K562 (cell line): ENCODE results near the gene INPP5D. TPM values are rescaled to one million over a fixed set of nuclear protein-coding genes. Genes with fewer than 3 reads are reported as not detected.

Experiments
- ATAC-seq: fragments of 200-7000 bp; cut with Tn5 transposase; 3 replicates; pipeline ENCODE4 v1.9.1; 2020; ENCODE audit warnings: moderate library complexity
- BruUV-seq: library from RNA; stranded (reverse); fragments of 400-500 nt; replicated peaks from 2 replicates; lab custom pipeline; 2021; lab: Mats Ljungman, UMichigan
- CTCF ChIA-PET: fragments of 300-600 bp; formaldehyde crosslinking; extraction: SDS; loops from one replicate; lab custom pipeline; 2021; ENCODE audit warnings: low intra/inter-chr PET ratio; lab: Yijun Ruan, JAX
- POLR2A ChIA-PET: fragments of 300-600, 350-650 bp; sonication (Branson Sonifier 250); formaldehyde crosslinking; extraction: SDS; loops from one replicate; lab custom pipeline; 2021; ENCODE audit warnings: antibody characterized with exemption, inconsistent platforms; lab: Yijun Ruan, JAX
- DNase-seq, 4 experiments: peaks; one replicate each; pipeline versions ENCODE4 v3.0.0 to v3.0.0-alpha.2; 2011 to 2018; ENCODE audit warnings: low spot score in 3 of 4, mixed read lengths in 3 of 4; ENCODE audit errors: extremely low read depth in 1 of 4
- FAIRE-seq: peaks from 2 replicates; lab custom pipeline; 2011; peaks lifted over from hg19 to GRCh38; lab: Jason Lieb, UNC
- H2AFZ ChIP-seq: 2 replicates; pipeline ENCODE4 v1.6.0; 2011; ENCODE audit warnings: low read depth, low read length, control low read depth, inconsistent platforms
- H3K27ac ChIP-seq: fragments of 200-600 bp; 3 replicates; pipeline ENCODE4 v1.8.0; 2011; ENCODE audit warnings: low read depth, mild to moderate bottlenecking, control low read depth, inconsistent platforms, low read length, moderate library complexity, mixed read lengths; ENCODE audit errors: extremely low read depth
- H3K27me3 ChIP-seq, 2 experiments: fragments of 300-600 bp in 1 of 2; 2 replicates in 1 of 2; 3 replicates in 1 of 2; pipeline versions ENCODE4 v1.6.0 to v1.8.0; 2011; ENCODE audit warnings: inconsistent platforms in 2 of 2, low read length in 2 of 2, mild to moderate bottlenecking in 1 of 2, mixed read lengths in 1 of 2, moderate library complexity in 1 of 2; ENCODE audit not compliant: control insufficient read depth in 2 of 2, insufficient read depth in 2 of 2
- H3K36me3 ChIP-seq: fragments of 300-600 bp; 3 replicates; pipeline ENCODE4 v1.8.0; 2011; ENCODE audit warnings: mild to moderate bottlenecking, low read length, inconsistent platforms; ENCODE audit not compliant: control insufficient read depth, insufficient read depth
- H3K4me1 ChIP-seq, 2 experiments: fragments of 200-600 bp in 1 of 2; replicated peaks in 1 of 2; 2 replicates in 1 of 2; 3 replicates in 1 of 2; pipeline versions ENCODE4 v1.5.1 to v1.8.0; 2011; ENCODE audit warnings: inconsistent platforms in 2 of 2, low read length in 2 of 2, mild to moderate bottlenecking in 1 of 2, mixed read lengths in 1 of 2, moderate library complexity in 1 of 2; ENCODE audit not compliant: control insufficient read depth in 2 of 2, insufficient read depth in 2 of 2
- H3K4me2 ChIP-seq: 2 replicates; pipeline ENCODE4 v1.6.1; 2011; ENCODE audit warnings: low read length, control low read depth, inconsistent platforms, mixed read lengths; ENCODE audit not compliant: insufficient read depth
- H3K4me3 ChIP-seq: fragments of 200-600 bp; sonication (generic), shearing (Covaris generic); 2 replicates; pipeline ENCODE4 v1.5.1; 2016; ENCODE audit warnings: control low read depth, inconsistent platforms
- H3K79me2 ChIP-seq: fragments of 200-600 bp; 3 replicates; pipeline ENCODE4 v1.8.0; 2011; ENCODE audit warnings: low read length, inconsistent platforms; ENCODE audit not compliant: control insufficient read depth, insufficient read depth
- H3K9ac ChIP-seq, 2 experiments: 2 replicates each; pipeline versions ENCODE4 v1.6.0 to v1.6.1; 2011; ENCODE audit warnings: low read depth in 2 of 2, low read length in 2 of 2, control low read depth in 1 of 2, inconsistent platforms in 1 of 2, mild to moderate bottlenecking in 1 of 2, mixed read lengths in 1 of 2; ENCODE audit not compliant: insufficient read depth in 1 of 2
- H3K9me1 ChIP-seq: one replicate; pipeline ENCODE4 v1.6.0; 2011; ENCODE audit warnings: inconsistent platforms, mild to moderate bottlenecking, low read length, moderate library complexity; ENCODE audit not compliant: control insufficient read depth, insufficient read depth
- H3K9me3 ChIP-seq: replicated peaks from 2 replicates; pipeline ENCODE4 v1.5.1; 2011; ENCODE audit warnings: low read depth, low read length, inconsistent platforms; ENCODE audit not compliant: control insufficient read depth, insufficient read depth
- H4K20me1 ChIP-seq: replicated peaks from 2 replicates; pipeline ENCODE4 v1.6.1; 2011; ENCODE audit warnings: low read length, inconsistent platforms, mixed read lengths; ENCODE audit not compliant: control insufficient read depth, insufficient read depth
- ARID3B ChIP-seq: fragments of 250-450 bp; sonication (Bioruptor Pico); IDR thresholded peaks from 2 replicates; pipeline ENCODE4 v1.4.0; 2020; ENCODE audit warnings: borderline replicate concordance
- EGR1 ChIP-seq: fragments of 450-650 bp; conservative IDR thresholded peaks from 2 replicates; pipeline ENCODE4 v1.6.1; 2017; ENCODE audit warnings: mild to moderate bottlenecking
- HOMEZ ChIP-seq: fragments of 250-450 bp; sonication (Bioruptor Pico); IDR thresholded peaks from 2 replicates; pipeline ENCODE4 v1.4.0; 2020; ENCODE audit warnings: mild to moderate bottlenecking, moderate library complexity
- PHF20 ChIP-seq: fragments of 450-650 bp; IDR thresholded peaks from 2 replicates; pipeline ENCODE4 v1.6.1; 2018; ENCODE audit not compliant: partially characterized antibody
- POU5F1 ChIP-seq: fragments of 150-350 bp; IDR thresholded peaks from 2 replicates; pipeline ENCODE4 v1.6.1; 2014; ENCODE audit warnings: borderline replicate concordance, low read length, low read depth, mild to moderate bottlenecking; ENCODE audit not compliant: partially characterized antibody
- SMAD4 ChIP-seq: fragments of 250-450 bp; sonication (Bioruptor Pico); conservative IDR thresholded peaks from 2 replicates; pipeline ENCODE4 v1.8.0; 2021; ENCODE audit warnings: inconsistent platforms, mild to moderate bottlenecking, moderate library complexity
- SNAPC5 ChIP-seq: fragments of 250-450 bp; sonication (Bioruptor Pico); IDR thresholded peaks from 2 replicates; pipeline ENCODE4 v1.8.0; 2021; ENCODE audit warnings: moderate library complexity, mild to moderate bottlenecking, inconsistent platforms
- TAL1 ChIP-seq: fragments of 450-650 bp; IDR thresholded peaks from 2 replicates; pipeline ENCODE4 v1.6.1; 2016; ENCODE audit warnings: mild to moderate bottlenecking
- TOE1 ChIP-seq, 2 experiments: fragments of 450-650 bp in 1 of 2; sonication (generic) in 1 of 2; formaldehyde crosslinking in 1 of 2; IDR thresholded peaks; 2 replicates each; pipeline versions ENCODE4 v1.7.1 to v1.8.0; 2016 to 2022; ENCODE audit warnings: borderline replicate concordance in 2 of 2, mild to moderate bottlenecking in 2 of 2, antibody characterized with exemption in 1 of 2, inconsistent platforms in 1 of 2, low read depth in 1 of 2, missing genetic modification reagents in 1 of 2, moderate library complexity in 1 of 2
- WHSC1 ChIP-seq: IDR thresholded peaks from one replicate; pipeline ENCODE4 v1.6.1; 2012; ENCODE audit warnings: low read length, control low read depth, inconsistent platforms
- ZNF212 ChIP-seq: fragments of 450-650 bp; formaldehyde crosslinking; IDR thresholded peaks from 2 replicates; pipeline ENCODE4 v1.4.0; 2020; ENCODE audit warnings: mild to moderate bottlenecking
- ZNF282 ChIP-seq: sonication (generic); formaldehyde crosslinking; IDR thresholded peaks from 2 replicates; pipeline ENCODE4 v1.8.1; 2023; ENCODE audit warnings: missing genetic modification reagents
- WGBS: fragments of 100-300 bp; shearing (Covaris generic); methylation state at CpG from one replicate; pipeline ENCODE4 v1.1.6; 2016; ENCODE audit warnings: low coverage, mixed read lengths; ENCODE audit not compliant: insufficient coverage; ENCODE audit errors: missing lambda C conversion rate; 5-methylcytosine and 5-hydroxymethylcytosine counted together
- in situ Hi-C: fragments of 300-500 bp; cut with MboI; formaldehyde crosslinking; loops from 4 replicates; pipeline ENCODE4 v1.15.0; 2018; ENCODE audit warnings: inconsistent platforms, mixed read lengths
- intact Hi-C: fragments of 100-400 bp; cut with micrococcal nuclease; formaldehyde crosslinking; loops from 2 replicates; pipeline ENCODE4 v1.14.2; 2022
- polyA plus RNA-seq, 8 experiments: library from polyadenylated mRNA; depleted of rRNA in 4 of 8; stranded (reverse) in 5 of 8; unstranded in 3 of 8; fragments of >200 nt; fragmentation: Nextera tagmentation in 2 of 8; fragmentation: Illumina TruSeq in 1 of 8; extraction: Ambion mirVana in 2 of 8; extraction: Trizol in 1 of 8; gene quantifications; 2 replicates each; pipeline versions ENCODE4 v1.2.1 to v1.2.3, GENCODE V29; 2011 to 2014; ENCODE audit warnings: inconsistent platforms in 1 of 8, missing spikeins in 1 of 8
- total RNA-seq, 7 experiments: library from RNA; depleted of rRNA in 6 of 7; stranded (reverse); fragments of >200 nt in 6 of 7; fragmentation: Illumina TruSeq in 2 of 7; extraction: Trizol in 2 of 7; gene quantifications; 2 replicates each; pipeline versions ENCODE4 v1.2.1 to v1.2.3, GENCODE V29; 2011 to 2021; ENCODE audit warnings: low replicate concordance in 1 of 7

INPP5D gene
- total and polyA plus RNA-seq, 9 of the 15 experiments (the other 6 are each of a cell fraction or from before 2014, with no cell fraction given): 0.55 to 6.2 (median 2.2) TPM

- in situ Hi-C loops (no loop called here), intact Hi-C loops (no loop called here)
- H3K4me1 ChIP-seq: no peaks in the 10 kb centered on the region
- H3K9me1 ChIP-seq: no peaks in the 10 kb centered on the region
- H3K36me3 ChIP-seq: no peaks in the 10 kb centered on the region
- no peak overlapping the region for H3K4me2 ChIP-seq
- H3K9ac ChIP-seq: no peak overlapping the region
- POLR2A ChIA-PET: no interaction called here
- WGBS: 0% methylated on average over 1 of the region's 1 CpG
- no peak overlapping the region for H3K4me3 ChIP-seq
- H3K27ac ChIP-seq: no peak overlapping the region
- no peak for ATAC-seq
- no peaks in the 10 kb centered on the region for H3K9me3 ChIP-seq
- no peak for DNase-seq
- no peaks in the 10 kb centered on the region for H3K79me2 ChIP-seq
- BruUV-seq: no TSS peak
- H3K27me3 ChIP-seq: peaks cover 0 to 8% of the 10 kb centered on the region in 2 experiments; a peak in 2 of 5 replicates
- TF ChIP-seq EGR1: peak; percentile 56
- TF ChIP-seq TAL1: no peak
- no peak for TF ChIP-seq PHF20
- TF ChIP-seq SNAPC5: no peak
- TF ChIP-seq, all 486 proteins: peak for 1
- no peak for FAIRE-seq
- no peak overlapping the region for H2AFZ ChIP-seq
- H4K20me1 ChIP-seq: no peaks in the 10 kb centered on the region
- CTCF ChIA-PET: no interaction called here
These were observed 45.0 kb upstream of the INPP5D start for GRCh38 chr2:233015019-233015645.

- no peak overlapping the region for H3K4me2 ChIP-seq
- no peaks in the 10 kb centered on the region for H3K9me1 ChIP-seq
- DNase-seq: no peak
- no peaks in the 10 kb centered on the region for H4K20me1 ChIP-seq
- no peak for FAIRE-seq
- 71% methylated on average over 1 of the region's 1 CpG for WGBS
- no peak overlapping the region for H3K4me3 ChIP-seq
- intact Hi-C loops (no loop called here), in situ Hi-C loops (no loop called here)
- H3K9me3 ChIP-seq: no peaks in the 10 kb centered on the region
- H3K27me3 ChIP-seq: no peaks in the 10 kb centered on the region
- no peak for ATAC-seq
- peaks cover 0 to 8% of the 10 kb centered on the region in 2 experiments; a peak in 3 of 5 replicates for H3K4me1 ChIP-seq
- no peak overlapping the region for H2AFZ ChIP-seq
- H3K27ac ChIP-seq: no peak overlapping the region
- BruUV-seq: no TSS peak
- CTCF ChIA-PET: no interaction called here
- no peak overlapping the region for H3K9ac ChIP-seq
- no peaks in the 10 kb centered on the region for H3K36me3 ChIP-seq
- H3K79me2 ChIP-seq: no peaks in the 10 kb centered on the region
- POLR2A ChIA-PET: no interaction called here
- TF ChIP-seq ZNF212: no peak
- TF ChIP-seq ZNF282 (CRISPR knock-in tag): no peak
- TF ChIP-seq POU5F1: no peak
- no peak for TF ChIP-seq TOE1 (IDR thresholded peaks at IDR 0.05; ENCODE audit: borderline replicate concordance)
- TF ChIP-seq TOE1 (CRISPR knock-in tag; IDR thresholded peaks at IDR 0.05; ENCODE audit: borderline replicate concordance, low read depth): no peak
- TF ChIP-seq SMAD4 (CRISPR knock-in tag): no peak
- TF ChIP-seq WHSC1: no peak
- TF ChIP-seq HOMEZ (CRISPR knock-in tag): no peak
- no peak for TF ChIP-seq ARID3B (CRISPR knock-in tag)
These were observed 42.2 kb upstream of the INPP5D start for GRCh38 chr2:233017947-233018346.
